Muscle of leg (tissue), 11 donors: ENCODE results near the gene BANP. TPM values are rescaled to one million over a fixed set of nuclear protein-coding genes. Genes with fewer than 3 reads are reported as not detected.

Experiments
- DNase-seq: peaks from one replicate; pipeline ENCODE4 v3.0.0; 2013
- H3K27ac ChIP-seq: one replicate; pipeline ENCODE4 v1.5.1; 2013; ENCODE audit warnings: mild to moderate bottlenecking, low read length, control low read depth
- H3K27me3 ChIP-seq: one replicate; pipeline ENCODE4 v1.6.1; 2013; ENCODE audit warnings: low read length; ENCODE audit not compliant: control insufficient read depth, insufficient read depth
- H3K36me3 ChIP-seq: one replicate; pipeline ENCODE4 v1.6.1; 2013; ENCODE audit warnings: low read length; ENCODE audit not compliant: control insufficient read depth, insufficient read depth
- H3K4me1 ChIP-seq: one replicate; pipeline ENCODE4 v1.6.1; 2013; ENCODE audit warnings: low read length; ENCODE audit not compliant: control insufficient read depth, insufficient read depth
- H3K4me3 ChIP-seq: one replicate; pipeline ENCODE4 v1.5.1; 2013; ENCODE audit warnings: low read length, control low read depth
- H3K9me3 ChIP-seq: replicated peaks from 2 replicates; pipeline ENCODE4 v1.6.1; 2013; ENCODE audit warnings: low read depth, low read length; ENCODE audit not compliant: control insufficient read depth
- WGBS: methylation state at CpG from one replicate; pipeline ENCODE4 v1.1.5; 2013; ENCODE audit warnings: missing lambda C conversion rate; ENCODE audit not compliant: insufficient coverage; 5-methylcytosine and 5-hydroxymethylcytosine counted together
- polyA plus RNA-seq, 8 donors: library from polyadenylated mRNA; unstranded; fragments of 120-200 nt; gene quantifications; one replicate each; pipeline versions ENCODE4 v1.2.1 to v1.2.3, GENCODE V29; 2013; ENCODE audit warnings: inconsistent platforms in 1 of 8, low replicate concordance in 1 of 8; ENCODE audit not compliant: insufficient read length in 8 of 8, insufficient read depth in 1 of 8
- total RNA-seq: library from RNA; stranded (reverse); fragments of 120-200 nt; gene quantifications from one replicate; pipeline ENCODE4 v1.2.4, GENCODE V29; 2013

BANP gene
- total and polyA plus RNA-seq, 9 donors: 11.2 to 18.9 (median 15.1) TPM

DNA sequence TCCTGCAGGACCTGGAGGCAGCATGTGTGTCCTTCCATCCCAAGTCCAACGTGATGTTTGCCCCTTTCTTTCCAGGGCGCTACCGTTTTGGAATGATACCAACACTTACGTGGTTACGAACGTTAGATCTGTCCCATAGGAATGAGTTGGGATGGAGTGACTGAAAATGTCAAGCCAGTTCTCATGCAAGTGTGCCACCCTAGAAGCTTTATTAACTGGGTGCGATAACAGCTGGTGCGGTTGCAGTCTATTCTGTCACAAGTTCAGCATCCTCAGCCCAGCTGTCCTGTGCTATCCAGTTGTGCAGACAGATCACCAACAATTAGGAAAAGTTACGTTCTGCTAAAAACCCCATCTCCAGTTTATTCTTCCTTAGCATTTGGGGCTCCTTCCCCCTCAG lies 52.5 kb downstream of the BANP start:
- Histone ChIP-seq H3K27ac (no peak overlapping the region), H3K4me3 (no peak overlapping the region), H3K9me3 (no peaks in the 10 kb centered on the region), H3K27me3 (no peaks in the 10 kb centered on the region), H3K36me3 (peaks cover 16% of the 10 kb centered on the region), H3K4me1 (peaks cover 24% of the 10 kb centered on the region)
- DNase-seq: no peak
- 41% methylated on average over 5 of the region's 9 CpGs for WGBS

GRCh38 chr16:88004391-88004790 lies 53.2 kb downstream of the BANP start:
- WGBS: 59% methylated on average over 11 of the region's 16 CpGs
- no peaks in the 10 kb centered on the region for H3K9me3 ChIP-seq
- H3K27ac ChIP-seq: no peak overlapping the region
- H3K36me3 ChIP-seq: peaks cover 16% of the 10 kb centered on the region
- DNase-seq: no peak
- H3K4me1 ChIP-seq: peaks cover 24% of the 10 kb centered on the region
- no peak overlapping the region for H3K4me3 ChIP-seq
- no peaks in the 10 kb centered on the region for H3K27me3 ChIP-seq

DNA sequence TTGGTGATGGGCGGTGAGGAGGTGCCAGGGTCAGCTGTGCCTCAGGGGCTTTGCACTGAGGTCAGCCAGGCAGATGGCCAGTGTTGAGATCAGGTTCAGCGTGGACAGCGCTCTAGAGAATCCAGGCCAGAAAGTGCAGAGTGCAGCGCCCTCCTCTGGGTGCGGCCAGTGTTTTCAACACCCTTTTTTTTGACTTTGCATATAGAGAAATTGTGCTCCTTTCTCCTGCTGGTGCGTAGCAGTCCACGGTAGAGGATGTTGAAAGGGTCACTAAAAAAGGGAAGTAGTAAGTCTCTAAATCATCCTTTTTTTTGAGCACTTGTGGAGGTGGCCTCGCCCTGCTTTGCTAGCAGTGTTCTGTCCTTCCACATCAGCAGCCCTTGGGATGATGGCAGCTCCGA lies 53.9 kb downstream of the BANP start:
- Histone ChIP-seq H3K9me3 (no peaks in the 10 kb centered on the region), H3K4me3 (no peak overlapping the region), H3K4me1 (peaks cover 27% of the 10 kb centered on the region), H3K27me3 (no peaks in the 10 kb centered on the region), H3K27ac (no peak overlapping the region), H3K36me3 (peaks cover 16% of the 10 kb centered on the region)
- WGBS: 72% methylated on average over 6 of the region's 9 CpGs
- peak; percentile 41 for DNase-seq

DNA sequence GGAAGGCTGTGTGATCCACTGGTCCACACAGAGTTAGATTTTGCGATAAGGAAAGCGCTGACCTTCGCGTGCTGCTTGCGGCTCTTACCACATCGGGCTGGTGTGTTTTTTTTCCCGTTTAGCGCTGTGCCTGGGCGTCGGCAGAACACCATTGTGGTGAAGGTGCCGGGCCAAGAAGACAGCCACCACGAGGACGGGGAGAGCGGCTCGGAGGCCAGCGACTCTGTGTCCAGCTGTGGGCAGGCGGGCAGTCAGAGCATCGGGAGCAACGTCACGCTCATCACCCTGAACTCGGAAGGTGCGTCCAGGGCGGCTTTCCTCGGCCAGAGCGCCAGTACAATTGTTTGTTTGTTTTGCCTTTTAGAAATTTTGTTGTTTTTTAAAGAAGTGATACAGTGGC lies 54.7 kb downstream of the BANP start:
- H3K4me1 ChIP-seq: peaks cover 33% of the 10 kb centered on the region
- no peaks in the 10 kb centered on the region for H3K9me3 ChIP-seq
- no peak overlapping the region for H3K27ac ChIP-seq
- H3K36me3 ChIP-seq: peaks cover 16% of the 10 kb centered on the region
- no peak for DNase-seq
- 95% methylated on average over 25 of the region's 25 CpGs for WGBS
- H3K4me3 ChIP-seq: no peak overlapping the region
- no peaks in the 10 kb centered on the region for H3K27me3 ChIP-seq

- no peaks in the 10 kb centered on the region for H3K27me3 ChIP-seq
- peaks cover 33% of the 10 kb centered on the region for H3K4me1 ChIP-seq
- H3K27ac ChIP-seq: peak overlapping the region; percentile 67
- H3K4me3 ChIP-seq: no peak overlapping the region
- H3K36me3 ChIP-seq: peaks cover 18% of the 10 kb centered on the region
- DNase-seq: peak; percentile 43
- H3K9me3 ChIP-seq: no peaks in the 10 kb centered on the region
- 88% methylated on average over 5 of the region's 10 CpGs for WGBS
These were observed 56.1 kb downstream of the BANP start for GRCh38 chr16:88007321-88007731.

DNA sequence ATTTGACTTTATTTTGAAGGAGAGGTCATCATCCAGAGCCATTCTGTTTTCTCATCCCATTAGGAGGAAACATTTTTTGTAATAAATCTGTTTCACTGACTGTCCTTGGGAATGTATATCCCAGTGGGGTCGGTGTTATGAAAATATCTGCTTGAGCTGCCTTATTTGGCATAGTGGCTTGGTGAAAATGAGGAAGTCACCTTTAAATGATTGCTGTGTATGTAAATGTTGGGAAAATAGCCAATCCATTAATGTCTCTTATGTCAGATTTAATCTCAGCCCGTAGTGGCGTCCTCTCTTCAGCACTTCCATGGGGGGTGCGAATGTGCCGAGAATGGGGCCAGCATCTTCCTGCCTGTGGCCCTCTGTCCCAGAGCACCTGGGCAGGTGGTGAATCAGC lies 57.6 kb downstream of the BANP start:
- no peak for DNase-seq
- no peaks in the 10 kb centered on the region for H3K9me3 ChIP-seq
- no peak overlapping the region for H3K27ac ChIP-seq
- 80% methylated on average over 4 of the region's 5 CpGs for WGBS
- no peak overlapping the region for H3K4me3 ChIP-seq
- H3K27me3 ChIP-seq: no peaks in the 10 kb centered on the region
- H3K4me1 ChIP-seq: peaks cover 28% of the 10 kb centered on the region
- H3K36me3 ChIP-seq: peaks cover 27% of the 10 kb centered on the region

DNA sequence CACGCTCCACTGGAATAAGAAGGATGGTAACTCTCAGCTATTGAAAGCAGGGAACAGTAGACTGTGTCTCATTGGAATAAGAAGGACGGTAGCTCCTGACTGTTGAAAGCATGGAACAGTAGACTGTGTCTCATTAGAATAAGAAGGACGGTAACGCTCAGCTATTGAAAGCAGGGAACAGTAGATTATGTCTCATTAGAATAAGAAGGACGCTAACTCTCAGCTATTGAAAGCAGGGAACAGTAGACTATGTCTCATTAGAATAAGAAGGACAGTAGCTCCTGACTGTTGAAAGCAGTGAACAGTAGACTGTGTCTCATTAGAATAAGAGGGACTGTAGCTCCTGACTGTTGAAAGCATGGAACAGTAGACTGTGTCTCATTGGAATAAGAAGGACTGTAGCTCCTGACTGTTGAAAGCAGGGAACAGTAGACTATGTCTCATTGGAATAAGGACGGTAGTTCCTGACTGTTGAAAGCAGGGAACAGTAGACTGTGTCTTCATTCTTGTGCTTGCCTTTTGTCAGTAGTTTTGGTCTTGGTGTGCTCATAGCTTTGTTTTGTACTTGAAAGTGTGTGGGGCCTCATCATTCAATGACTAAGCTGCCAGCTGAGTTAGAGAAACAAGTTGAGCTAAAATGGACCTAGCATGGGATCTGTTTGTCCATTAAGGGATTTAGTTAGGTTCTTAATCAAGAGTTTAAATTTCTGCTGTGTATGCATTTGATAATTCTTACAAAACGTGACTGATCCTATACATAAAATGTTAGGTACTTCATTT lies 58.5 kb downstream of the BANP start:
- no peak for DNase-seq
- Histone ChIP-seq H3K27ac (no peak overlapping the region), H3K4me3 (no peak overlapping the region), H3K9me3 (no peaks in the 10 kb centered on the region), H3K36me3 (peaks cover 30% of the 10 kb centered on the region), H3K4me1 (peaks cover 20% of the 10 kb centered on the region), H3K27me3 (no peaks in the 10 kb centered on the region)
- WGBS: 91% methylated on average over 5 of the region's 7 CpGs

DNA sequence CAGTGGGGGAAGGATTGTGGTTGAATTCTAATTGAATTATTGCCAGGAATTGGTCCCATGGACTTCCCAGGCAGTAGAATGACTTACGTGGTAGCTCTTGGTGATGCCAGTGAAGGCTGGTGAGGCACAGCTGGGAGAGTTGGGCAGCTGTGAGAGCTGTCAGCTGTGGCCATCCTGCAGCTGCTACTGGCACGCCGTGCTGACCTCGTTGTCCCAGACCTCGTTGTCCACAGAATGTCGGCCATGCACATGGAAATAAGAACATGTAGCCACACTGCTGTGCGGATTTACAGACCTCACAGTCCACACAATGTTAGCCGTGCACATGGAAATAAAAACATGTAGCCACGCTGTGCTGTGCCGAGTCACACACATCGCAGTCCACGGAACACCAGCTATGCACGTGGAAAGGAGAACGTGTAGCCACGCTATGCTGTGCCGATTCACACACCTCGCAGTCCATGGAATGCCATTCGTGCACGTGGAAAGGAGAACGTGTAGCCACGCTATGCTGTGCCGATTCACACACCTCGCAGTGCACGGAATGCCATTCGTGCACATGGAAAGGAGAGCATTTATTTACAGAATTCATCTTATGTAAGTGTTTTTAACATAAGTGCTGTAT lies 59.2 kb downstream of the BANP start:
- Histone ChIP-seq H3K27me3 (no peaks in the 10 kb centered on the region), H3K36me3 (peaks cover 29% of the 10 kb centered on the region), H3K27ac (no peak overlapping the region), H3K4me1 (peaks cover 14% of the 10 kb centered on the region), H3K9me3 (no peaks in the 10 kb centered on the region), H3K4me3 (no peak overlapping the region)
- peak; percentile 59 for DNase-seq
- 85% methylated on average over 20 of the region's 25 CpGs for WGBS

- peaks cover 13% of the 10 kb centered on the region for H3K4me1 ChIP-seq
- H3K36me3 ChIP-seq: peaks cover 25% of the 10 kb centered on the region
- WGBS: 82% methylated on average over 11 of the region's 19 CpGs
- no peak for DNase-seq
- no peaks in the 10 kb centered on the region for H3K27me3 ChIP-seq
- no peak overlapping the region for H3K27ac ChIP-seq
- no peak overlapping the region for H3K4me3 ChIP-seq
- no peaks in the 10 kb centered on the region for H3K9me3 ChIP-seq
These were observed 59.8 kb downstream of the BANP start for GRCh38 chr16:88010968-88011483.

DNA sequence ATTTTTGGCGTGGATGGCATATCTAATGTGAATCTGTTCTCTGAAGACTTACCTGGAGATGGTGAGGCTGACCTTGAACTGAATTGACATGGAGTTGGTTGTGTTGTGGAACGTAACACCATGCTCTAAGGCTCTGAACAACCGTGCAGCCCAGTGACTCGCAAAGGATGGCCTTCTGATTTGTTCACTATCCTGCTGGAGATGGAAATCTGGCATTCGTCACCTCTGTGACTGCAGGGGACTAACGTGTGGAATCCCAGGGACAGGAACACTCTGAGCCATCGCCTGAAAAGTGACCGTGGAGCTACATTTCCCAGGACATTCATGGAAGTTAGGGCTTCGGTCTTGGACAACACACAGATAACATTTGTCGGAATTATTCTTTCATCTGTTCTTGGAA lies 61.1 kb downstream of the BANP start:
- Histone ChIP-seq H3K27me3 (no peaks in the 10 kb centered on the region), H3K36me3 (peaks cover 22% of the 10 kb centered on the region), H3K4me3 (no peak overlapping the region), H3K4me1 (peaks cover 10% of the 10 kb centered on the region), H3K27ac (no peak overlapping the region), H3K9me3 (no peaks in the 10 kb centered on the region)
- 75% methylated on average over 8 of the region's 10 CpGs for WGBS
- no peak for DNase-seq
